ENCODE measurements around the gene RER1.

DNA sequence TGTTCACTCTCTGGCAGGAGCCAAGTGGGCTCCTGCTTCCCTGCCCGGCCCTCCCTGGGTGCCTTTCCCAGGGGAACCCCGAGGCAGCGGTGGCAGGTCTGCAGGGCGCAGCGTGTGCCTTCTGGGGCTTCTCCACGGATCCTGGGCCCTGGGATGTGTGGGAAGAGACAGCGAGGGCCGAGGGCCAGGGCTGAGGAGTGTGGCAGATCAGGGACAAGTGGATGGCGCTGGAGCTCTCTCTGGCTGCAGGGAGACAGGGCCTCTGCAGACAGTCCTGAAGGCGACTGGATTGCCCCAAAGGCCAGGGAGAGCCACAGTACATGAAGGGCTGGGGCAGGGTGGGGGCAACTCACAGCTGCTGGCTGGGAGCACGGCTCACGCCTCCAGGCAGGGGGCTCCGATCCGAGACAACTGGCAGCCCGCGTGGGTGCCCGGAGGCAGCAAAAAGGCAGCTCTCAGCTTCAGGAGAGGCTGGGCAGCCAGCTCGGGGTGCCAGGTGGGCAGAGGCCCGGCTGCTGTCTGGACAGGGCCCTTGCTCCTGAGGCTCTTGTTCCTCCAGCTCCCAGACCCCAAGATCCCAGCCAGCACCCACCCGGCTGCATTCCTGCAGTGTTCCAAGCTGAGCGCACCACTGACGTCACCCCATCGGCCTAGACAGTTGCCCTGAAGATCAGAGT lies 16.3 kb upstream of the RER1 start:
- TF ChIP-seq POLR2AphosphoS5 (IDR thresholded peaks at IDR 0.05), result no peak
- TF ChIP-seq, protein P1, sequence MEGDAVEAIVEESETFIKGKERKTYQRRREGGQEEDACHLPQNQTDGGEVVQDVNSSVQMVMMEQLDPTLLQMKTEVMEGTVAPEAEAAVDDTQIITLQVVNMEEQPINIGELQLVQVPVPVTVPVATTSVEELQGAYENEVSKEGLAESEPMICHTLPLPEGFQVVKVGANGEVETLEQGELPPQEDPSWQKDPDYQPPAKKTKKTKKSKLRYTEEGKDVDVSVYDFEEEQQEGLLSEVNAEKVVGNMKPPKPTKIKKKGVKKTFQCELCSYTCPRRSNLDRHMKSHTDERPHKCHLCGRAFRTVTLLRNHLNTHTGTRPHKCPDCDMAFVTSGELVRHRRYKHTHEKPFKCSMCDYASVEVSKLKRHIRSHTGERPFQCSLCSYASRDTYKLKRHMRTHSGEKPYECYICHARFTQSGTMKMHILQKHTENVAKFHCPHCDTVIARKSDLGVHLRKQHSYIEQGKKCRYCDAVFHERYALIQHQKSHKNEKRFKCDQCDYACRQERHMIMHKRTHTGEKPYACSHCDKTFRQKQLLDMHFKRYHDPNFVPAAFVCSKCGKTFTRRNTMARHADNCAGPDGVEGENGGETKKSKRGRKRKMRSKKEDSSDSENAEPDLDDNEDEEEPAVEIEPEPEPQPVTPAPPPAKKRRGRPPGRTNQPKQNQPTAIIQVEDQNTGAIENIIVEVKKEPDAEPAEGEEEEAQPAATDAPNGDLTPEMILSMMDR (IDR thresholded peaks at IDR 0.05 in 8 of 11, conservative IDR thresholded peaks at IDR 0.05 in 3 of 11), result no peak

Measured in spleen (tissue), 7 donors.